Measurements from ENCODE around the gene IFI35. TPM values are rescaled to one million over a fixed set of nuclear protein-coding genes. Genes with fewer than 3 reads are reported as not detected.

The IFI35 gene
- total and polyA plus RNA-seq, 9 of the 15 experiments (the other 6 are each of a cell fraction or from before 2014, with no cell fraction given), result 4.4 to 13.1 (median 10.2) TPM

- TF ChIP-seq ZNF407 (IDR thresholded peaks at IDR 0.05; ENCODE audit: low read depth) (no peak), BRD9 (IDR thresholded peaks at IDR 0.05; ENCODE audit: low read depth, partially characterized antibody) (no peak), ZBTB1 (CRISPR knock-in tag; IDR thresholded peaks at IDR 0.05; ENCODE audit: borderline replicate concordance, low read depth) (no peak), SPI1 (IDR thresholded peaks at IDR 0.05; ENCODE audit: borderline replicate concordance, low read depth, low read length) (no peak), ZBTB43 (CRISPR knock-in tag; IDR thresholded peaks at IDR 0.05) (no peak), CBX5 (IDR thresholded peaks at IDR 0.05; ENCODE audit: borderline replicate concordance, low read depth) (no peak), HDAC2 (IDR thresholded peaks at IDR 0.05) (no peak), RUNX1 (IDR thresholded peaks at IDR 0.05; ENCODE audit: low read depth) (no peak)
Observed at GRCh38 chr17:43028221-43028861, 21.8 kb downstream of the IFI35 start (continued).
